IPS-NIHi7 (cell line): ENCODE data around the gene DENND1A.
A peak's percentile ranks its signal among the peaks of the same experiment; 100 is the strongest.
"Not testable (repeated sequence)": the region's sequence is repeated elsewhere in the genome, so short reads cannot be mapped to it uniquely, and the experiment has no call there.

Experiments used
- DNase-seq: peaks from one replicate; pipeline ENCODE4 v3.0.0; 2012; ENCODE audit warnings: mixed read lengths; ENCODE audit errors: extremely low spot score

Gene DENND1A

DNA sequence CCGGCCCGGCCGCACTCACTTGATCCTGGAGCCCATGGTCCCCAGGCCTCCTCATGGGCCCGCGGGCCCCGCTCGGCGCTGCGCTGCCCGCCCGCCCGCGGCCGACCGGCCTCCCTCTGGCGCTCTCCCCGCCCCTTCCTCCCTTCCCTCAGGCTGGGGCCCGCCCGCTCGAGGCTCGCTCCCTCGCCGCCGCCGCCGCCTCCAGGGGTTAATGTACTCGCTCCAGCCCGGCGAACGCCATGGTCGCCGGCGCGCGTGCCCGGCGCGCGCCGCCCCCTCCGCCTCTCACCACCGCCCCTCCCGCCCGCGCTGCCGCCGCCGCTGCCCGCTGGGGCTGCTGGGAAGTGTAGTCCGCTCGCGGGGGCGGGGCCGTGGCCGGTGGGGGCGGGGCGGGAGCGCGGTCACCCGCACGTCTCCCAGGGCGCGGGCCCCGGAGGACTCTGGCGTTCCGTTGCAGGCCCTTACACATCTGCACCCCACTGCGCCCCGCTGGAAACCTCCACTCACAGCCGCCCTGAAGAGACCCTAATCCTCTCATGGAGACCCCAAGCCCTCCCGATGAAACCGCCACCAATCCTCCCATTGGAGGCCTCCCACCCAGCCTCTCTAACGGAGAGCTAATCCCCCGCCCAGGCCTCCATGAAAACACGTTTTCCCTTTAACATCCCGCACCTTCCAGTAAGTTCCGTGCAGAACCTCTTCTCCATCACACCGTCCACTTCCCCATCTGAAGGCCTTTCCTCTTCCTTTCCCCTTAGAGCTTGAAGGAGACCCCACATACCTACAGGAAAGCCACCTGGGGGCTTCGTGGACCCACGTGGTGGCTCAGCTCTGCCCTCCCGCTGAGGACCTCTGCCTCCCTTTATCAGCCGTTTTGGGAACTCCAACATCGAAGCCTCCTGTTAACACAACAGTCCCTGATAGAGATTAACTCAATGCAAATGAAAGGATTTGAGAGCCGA, at the start of gene DENND1A:
TSS of gene DENND1A (minus strand) at position 257 of the 962 bp plus-strand sequence. CDS start at position 36, 221 bp downstream.
- peak; percentile 98 for DNase-seq

- no peak for DNase-seq
Observed at GRCh38 chr9:123978981-123979380, 49.1 kb upstream of the DENND1A start.

- DNase-seq: not testable (repeated sequence)
Observed at GRCh38 chr9:123976579-123976978, 46.7 kb upstream of the DENND1A start.

- no peak for DNase-seq
Observed at GRCh38 chr9:123975871-123976270, 45.9 kb upstream of the DENND1A start.

DNA sequence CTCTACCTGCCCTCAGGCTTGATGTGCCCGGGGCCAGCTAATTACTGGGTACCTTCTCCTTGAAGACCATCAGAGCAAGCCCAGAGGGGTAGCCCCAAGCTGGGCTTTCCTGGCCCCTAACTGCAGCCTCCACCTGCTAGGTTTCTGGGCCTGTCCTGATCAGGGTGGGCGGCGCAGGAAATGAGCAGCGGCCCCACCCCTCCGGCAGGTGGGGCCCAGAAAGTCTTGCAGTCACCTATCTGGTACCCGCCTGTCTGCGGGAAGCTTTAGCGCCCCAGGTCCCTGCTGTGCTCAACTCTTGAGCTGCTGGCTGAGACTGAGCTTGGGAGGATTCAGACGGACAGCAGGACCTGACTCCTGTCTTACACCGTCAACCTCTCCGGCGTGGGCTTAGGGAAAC, 44.5 kb upstream of the DENND1A start:
- no peak for DNase-seq

DNA sequence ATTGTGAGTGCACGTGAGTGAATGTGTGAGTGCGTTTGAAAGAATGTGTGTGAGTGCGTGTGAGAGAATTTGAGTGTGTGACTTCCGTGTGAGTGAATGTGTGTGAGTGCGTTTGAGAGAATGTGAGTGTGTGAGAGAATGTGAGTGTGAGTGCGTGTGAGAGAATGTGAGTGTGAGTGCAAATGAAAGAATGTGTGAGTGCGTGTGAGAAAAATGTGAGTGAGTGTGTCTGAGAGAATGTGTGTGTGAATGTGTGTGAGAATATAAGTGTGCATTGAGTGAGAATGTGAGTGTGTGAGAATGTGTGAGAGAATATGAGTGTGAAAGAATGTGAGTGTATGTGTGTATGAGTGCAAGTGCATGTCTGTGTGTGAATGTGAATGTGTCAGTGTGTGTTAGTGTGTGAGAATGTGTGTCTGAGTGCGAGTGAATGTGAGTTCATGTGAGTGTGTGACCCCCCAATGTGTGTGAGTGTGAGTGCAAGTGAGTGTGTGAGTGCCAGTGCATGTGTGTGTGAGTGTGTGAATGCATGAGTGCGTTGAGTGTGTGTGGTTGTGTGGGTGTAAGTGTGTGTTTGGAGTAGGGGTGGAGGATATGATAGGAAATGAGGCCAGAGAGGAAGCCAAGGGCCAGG, 43.8 kb upstream of the DENND1A start:
- no peak for DNase-seq

DNA sequence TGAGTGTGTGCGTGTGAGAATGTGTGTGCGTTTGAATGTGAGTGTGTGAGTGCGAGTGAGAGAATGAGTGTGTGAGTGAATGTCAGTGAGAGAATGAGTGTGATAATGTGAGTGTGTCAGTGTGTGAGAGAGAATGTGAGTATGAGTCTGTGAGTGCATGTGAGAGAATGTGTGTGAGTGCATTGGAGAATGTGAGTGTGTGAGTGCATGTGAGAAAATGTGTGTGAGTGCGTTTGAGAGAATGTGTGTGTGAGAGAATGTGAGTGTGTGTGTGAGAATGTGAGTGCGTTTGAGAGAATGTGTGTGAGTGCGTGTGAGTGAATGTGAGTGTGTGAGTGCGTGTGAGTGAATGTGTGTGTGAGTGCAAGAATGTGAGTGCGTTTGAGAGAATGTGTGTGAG, 42.7 kb upstream of the DENND1A start:
- no peak for DNase-seq

GRCh38 chr9:123967323-123967722, 37.4 kb upstream of the DENND1A start:
- DNase-seq: no peak

DNA sequence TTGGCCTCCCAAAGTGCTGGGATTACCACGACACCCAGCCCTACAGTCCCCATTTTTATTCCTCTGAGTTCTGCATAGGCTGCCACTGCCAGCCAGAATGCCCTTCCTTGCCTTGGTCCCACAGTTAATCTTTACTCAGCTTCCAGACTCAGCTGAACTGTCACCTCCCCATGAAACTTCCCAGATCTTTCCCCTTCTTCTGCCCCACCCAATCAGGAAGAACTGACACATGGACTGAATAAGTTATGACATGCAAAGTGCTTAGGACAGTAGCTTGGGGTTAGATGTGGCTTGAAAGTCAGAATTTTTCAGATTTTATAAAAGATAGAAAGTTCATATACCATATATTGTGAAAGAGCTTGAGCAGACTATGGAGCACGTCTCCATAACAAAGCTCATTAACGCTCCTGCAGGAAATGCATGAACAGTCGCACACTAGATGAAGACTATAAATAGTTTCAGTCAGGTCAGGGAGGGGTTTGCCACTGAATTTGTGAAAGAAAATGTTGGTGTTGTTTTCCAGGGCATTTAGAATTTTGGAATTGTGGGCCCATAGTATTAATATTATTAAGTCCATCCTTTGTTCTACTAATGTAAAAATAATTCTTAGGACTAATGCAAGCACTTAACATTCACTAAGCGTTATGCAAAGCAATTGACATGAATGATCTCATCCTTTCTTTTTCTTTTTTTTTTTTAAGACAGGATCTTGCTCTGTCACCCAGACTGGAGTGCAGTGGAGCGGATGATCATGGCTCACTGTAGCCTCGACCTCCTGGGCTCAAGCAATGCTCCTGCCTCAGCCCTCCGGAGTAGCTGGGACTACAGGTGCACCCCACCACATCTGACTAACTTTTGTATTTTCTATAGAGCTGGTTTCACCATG, 36.1 kb upstream of the DENND1A start:
- DNase-seq: no peak

DNA sequence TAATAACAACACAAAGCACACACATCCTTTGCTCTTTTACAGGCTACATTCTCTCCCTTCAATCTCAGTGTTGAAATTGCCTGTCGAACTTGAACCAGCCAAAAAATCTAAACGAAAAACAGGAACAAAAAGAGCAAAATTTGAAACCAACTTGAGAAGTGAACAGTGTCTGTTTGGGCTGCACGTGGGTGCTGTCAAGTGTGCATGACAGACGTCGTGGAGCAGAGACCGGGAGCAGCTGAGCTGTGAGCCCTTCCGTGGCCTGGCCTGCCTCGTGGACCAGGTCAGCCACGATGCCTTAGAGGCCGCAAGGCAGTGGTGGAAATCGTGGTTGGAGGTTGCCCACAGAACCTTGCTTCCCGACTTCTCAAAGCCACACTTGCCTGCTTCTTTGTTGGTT, 34.8 kb upstream of the DENND1A start:
- DNase-seq: no peak

DNA sequence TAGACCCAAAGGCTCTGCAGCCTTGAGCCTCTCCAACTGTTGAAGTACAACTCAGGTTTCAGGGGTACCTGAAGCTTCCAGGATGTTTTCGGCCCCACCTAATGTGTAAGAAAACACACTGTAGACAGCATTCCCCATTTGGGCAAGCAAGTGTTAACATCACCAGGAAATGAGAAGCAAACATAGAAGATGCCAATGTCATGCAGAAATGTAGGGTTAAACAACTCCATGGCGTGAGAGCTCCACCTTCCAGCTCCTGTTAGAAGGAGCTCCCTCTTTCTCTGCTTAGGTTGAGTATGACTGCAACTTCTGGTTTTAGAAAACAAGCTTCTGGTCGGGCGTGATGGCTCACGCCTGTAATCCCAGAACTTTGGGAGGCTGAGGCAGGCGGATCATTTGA, 31.0 kb upstream of the DENND1A start:
- no peak for DNase-seq

GRCh38 chr9:123960366-123960765, 30.4 kb upstream of the DENND1A start:
- DNase-seq: peak; percentile 53

- no peak for DNase-seq
Observed at GRCh38 chr9:123959787-123960186, 29.9 kb upstream of the DENND1A start.

GRCh38 chr9:123957731-123958130, 27.8 kb upstream of the DENND1A start:
- DNase-seq: no peak

DNA sequence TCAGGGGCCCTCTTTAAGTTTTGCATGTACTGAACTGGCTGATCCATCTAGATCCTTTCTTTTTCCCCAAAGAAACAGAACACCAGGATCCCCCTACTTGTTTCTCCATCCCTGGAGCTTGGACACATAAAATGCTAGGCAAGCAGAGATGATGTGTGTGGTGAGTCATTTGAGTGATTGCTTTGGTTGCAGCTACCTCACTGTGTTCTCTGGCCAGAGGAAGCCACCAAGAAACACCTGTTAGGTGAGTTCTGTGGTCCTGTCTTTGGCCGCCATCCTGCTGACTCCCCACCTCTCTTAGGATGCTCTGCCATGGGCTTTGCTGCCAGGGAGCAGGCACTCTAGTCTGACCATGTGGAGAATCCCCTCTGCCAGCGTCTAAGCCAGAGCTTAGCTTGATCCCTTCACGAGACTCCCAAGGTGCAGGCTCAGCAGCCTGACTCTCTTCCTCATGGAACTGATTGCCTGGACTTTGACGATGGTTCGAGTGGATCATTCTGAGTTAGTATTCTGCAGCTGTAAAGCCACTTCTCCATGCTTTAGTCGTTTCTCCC, 27.3 kb upstream of the DENND1A start:
- DNase-seq: no peak

- DNase-seq: no peak
Observed at GRCh38 chr9:123955637-123956036, 25.7 kb upstream of the DENND1A start.

- DNase-seq: no peak
Observed at GRCh38 chr9:123954518-123955280, 24.8 kb upstream of the DENND1A start.

DNA sequence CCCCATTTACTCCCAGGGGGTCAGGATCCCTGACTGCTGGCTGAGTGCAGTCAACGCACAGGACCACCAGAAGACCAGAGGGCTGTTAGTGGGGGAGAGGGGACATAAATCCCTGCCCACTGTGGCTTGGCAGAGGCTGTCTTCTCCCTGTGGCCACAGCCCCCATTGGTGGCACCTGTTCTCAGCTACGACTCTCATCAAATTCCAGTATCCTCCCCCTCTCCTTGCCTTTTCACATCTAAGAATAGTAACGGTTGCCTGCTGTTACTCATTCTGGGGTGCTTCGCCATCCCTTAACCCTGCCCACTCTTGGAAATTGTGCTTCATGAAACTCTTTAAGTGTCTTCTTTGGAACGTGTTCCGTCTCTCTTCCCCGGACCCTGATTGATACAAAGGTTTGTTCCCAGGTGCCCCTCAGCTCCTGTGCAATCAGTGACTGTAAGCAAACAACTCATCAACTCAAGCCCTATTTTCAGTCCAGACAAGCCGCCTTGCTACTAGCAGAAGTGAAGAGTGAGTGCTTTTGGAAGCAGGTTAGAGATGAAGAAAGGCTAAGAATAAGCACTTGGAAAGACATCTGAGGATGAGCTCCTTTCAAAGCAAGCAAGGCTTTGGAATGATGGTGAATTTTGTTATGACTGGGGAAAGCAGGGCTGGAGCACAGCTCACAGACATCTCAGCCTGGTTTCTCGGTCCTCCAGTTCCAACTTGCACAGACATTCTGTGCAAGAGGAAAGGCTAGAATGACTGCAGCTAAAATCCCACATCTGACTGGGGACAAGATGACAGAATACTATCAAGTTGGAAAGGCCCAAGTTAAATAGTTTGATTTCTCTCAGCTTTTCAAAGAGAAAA, 22.9 kb upstream of the DENND1A start:
- no peak for DNase-seq

DNA sequence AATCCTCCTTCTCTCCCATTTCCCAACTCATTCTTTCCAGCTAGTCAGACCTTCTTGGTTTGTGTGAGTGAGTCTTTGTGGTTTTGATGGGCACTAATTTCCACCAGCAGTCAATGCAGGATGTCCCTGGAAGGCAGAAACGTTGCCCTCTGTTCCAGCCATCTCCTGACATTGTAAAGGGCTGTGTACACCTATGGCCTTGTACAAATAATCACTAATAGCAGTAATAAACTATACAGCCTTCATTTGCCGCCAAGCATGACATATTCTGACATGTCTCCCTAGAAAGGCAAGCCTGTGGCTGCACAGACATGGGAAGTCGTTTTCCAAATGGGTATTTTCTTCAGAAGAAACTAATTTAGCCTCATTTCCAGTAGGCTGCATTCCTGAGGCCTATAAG, 18.4 kb upstream of the DENND1A start:
- no peak for DNase-seq

GRCh38 chr9:123947326-123947725, 17.4 kb upstream of the DENND1A start:
- DNase-seq: no peak
